Panc1 (cell line): Measurements from ENCODE around the gene TPRG1. TPM values are rescaled to one million over a fixed set of nuclear protein-coding genes. Genes with fewer than 3 reads are reported as not detected.

Experiments used
- ATAC-seq: fragments of 200-7000 bp; cut with Tn5 transposase; 2 replicates; pipeline ENCODE4 v1.9.1; 2020; ENCODE audit warnings: mild to moderate bottlenecking, moderate library complexity
- BruUV-seq: library from RNA; stranded (reverse); fragments of 400-500 nt; replicated peaks from 2 replicates; lab custom pipeline; 2021; lab: Mats Ljungman, UMichigan
- CTCF ChIA-PET: fragments of 300-600 bp; sonication (Branson Sonifier 250); formaldehyde crosslinking; loops from one replicate; lab custom pipeline; 2022; ENCODE audit warnings: antibody characterized with exemption; lab: Charles Lee
- POLR2A ChIA-PET: fragments of 300-600 bp; sonication (Branson Sonifier 250); formaldehyde crosslinking; loops from one replicate; lab custom pipeline; 2022; ENCODE audit warnings: antibody characterized with exemption; lab: Charles Lee
- DNase-seq: peaks from one replicate; pipeline ENCODE4 v3.0.0-alpha.2; 2010; ENCODE audit warnings: low read depth, low spot score
- H3K27ac ChIP-seq: 2 replicates; pipeline ENCODE4 v1.5.1; 2011; ENCODE audit warnings: mild to moderate bottlenecking, low read length, inconsistent platforms
- H3K27me3 ChIP-seq: fragments of 200-500 bp; sonication (Bioruptor generic); 2 replicates; pipeline ENCODE4 v1.6.0; 2014; ENCODE audit warnings: low read length, inconsistent platforms; ENCODE audit not compliant: control insufficient read depth, insufficient read depth
- H3K36me3 ChIP-seq: fragments of 200-500 bp; sonication (Bioruptor generic); 2 replicates; pipeline ENCODE4 v1.5.1; 2014; ENCODE audit warnings: inconsistent platforms, mild to moderate bottlenecking, low read length, moderate library complexity; ENCODE audit not compliant: control insufficient read depth, insufficient read depth
- H3K4me1 ChIP-seq: 2 replicates; pipeline ENCODE4 v1.5.1; 2011; ENCODE audit warnings: inconsistent platforms, mild to moderate bottlenecking, low read length, moderate library complexity; ENCODE audit not compliant: control insufficient read depth, insufficient read depth
- H3K4me3 ChIP-seq, 2 experiments: 2 replicates each; pipeline ENCODE4 v1.5.1; 2011 to 2012; ENCODE audit warnings: low read depth in 2 of 2, low read length in 2 of 2, mild to moderate bottlenecking in 2 of 2, inconsistent platforms in 1 of 2, moderate library complexity in 1 of 2
- H3K9me3 ChIP-seq: fragments of 200-500 bp; sonication (Bioruptor generic); 2 replicates; pipeline ENCODE4 v1.5.1; 2014; ENCODE audit warnings: low read depth, mild to moderate bottlenecking, inconsistent platforms, low read length, moderate library complexity; ENCODE audit not compliant: control insufficient read depth, insufficient read depth
- CTCF ChIP-seq: fragments of 450-650 bp; IDR thresholded peaks from 2 replicates; pipeline ENCODE4 v1.5.1; 2017; ENCODE audit warnings: mild to moderate bottlenecking
- POLR2AphosphoS5 ChIP-seq: IDR thresholded peaks from 2 replicates; pipeline ENCODE4 v1.6.1; 2012; ENCODE audit warnings: mild to moderate bottlenecking, low read depth, low read length, moderate library complexity
- SIN3A ChIP-seq: IDR thresholded peaks from 2 replicates; pipeline ENCODE4 v1.6.1; 2012; ENCODE audit warnings: low read depth, mild to moderate bottlenecking, low read length, moderate library complexity, borderline replicate concordance; ENCODE audit not compliant: insufficient read depth
- TCF7L2 ChIP-seq: IDR thresholded peaks from 2 replicates; pipeline ENCODE4 v1.6.1; 2011; ENCODE audit warnings: mild to moderate bottlenecking, low read depth, low read length, inconsistent platforms
- in situ Hi-C: cut with HindIII; loops from 2 replicates; pipeline ENCODE4 v1.10.0; 2016; ENCODE audit warnings: low sequenced_read_pairs, low pct_unique_long_range_greater_than_20kb
- intact Hi-C: fragments of 100-400 bp; cut with micrococcal nuclease; formaldehyde crosslinking; loops from one replicate; pipeline ENCODE4 v1.10.0; 2022; ENCODE audit not compliant: unreplicated experiment
- total RNA-seq: library from RNA; stranded (reverse); gene quantifications from one replicate; pipeline ENCODE4 v1.2.1, GENCODE V29; 2021; ENCODE audit not compliant: unreplicated experiment
- TF ChIP-seq, protein P1 (sequence below), 2 experiments: IDR thresholded peaks; 2 replicates each; pipeline ENCODE4 v1.6.1; 2011 to 2012; ENCODE audit warnings: low read depth in 2 of 2, control low read depth in 1 of 2, low read length in 1 of 2, mild to moderate bottlenecking in 1 of 2, moderate library complexity in 1 of 2; ENCODE audit not compliant: insufficient read depth in 1 of 2

The TPRG1 gene
- total RNA-seq, 1 experiment from 2014 or later = not detected

GRCh38 chr3:189277711-189278110, 105.9 kb downstream of the TPRG1 start:
- in situ Hi-C loops = no loop called here
- no peak overlapping the region for H3K27ac ChIP-seq
- TF ChIP-seq SIN3A (no peak), POLR2AphosphoS5 (no peak), CTCF (no peak), TCF7L2 (no peak)
- TF ChIP-seq, protein P1, sequence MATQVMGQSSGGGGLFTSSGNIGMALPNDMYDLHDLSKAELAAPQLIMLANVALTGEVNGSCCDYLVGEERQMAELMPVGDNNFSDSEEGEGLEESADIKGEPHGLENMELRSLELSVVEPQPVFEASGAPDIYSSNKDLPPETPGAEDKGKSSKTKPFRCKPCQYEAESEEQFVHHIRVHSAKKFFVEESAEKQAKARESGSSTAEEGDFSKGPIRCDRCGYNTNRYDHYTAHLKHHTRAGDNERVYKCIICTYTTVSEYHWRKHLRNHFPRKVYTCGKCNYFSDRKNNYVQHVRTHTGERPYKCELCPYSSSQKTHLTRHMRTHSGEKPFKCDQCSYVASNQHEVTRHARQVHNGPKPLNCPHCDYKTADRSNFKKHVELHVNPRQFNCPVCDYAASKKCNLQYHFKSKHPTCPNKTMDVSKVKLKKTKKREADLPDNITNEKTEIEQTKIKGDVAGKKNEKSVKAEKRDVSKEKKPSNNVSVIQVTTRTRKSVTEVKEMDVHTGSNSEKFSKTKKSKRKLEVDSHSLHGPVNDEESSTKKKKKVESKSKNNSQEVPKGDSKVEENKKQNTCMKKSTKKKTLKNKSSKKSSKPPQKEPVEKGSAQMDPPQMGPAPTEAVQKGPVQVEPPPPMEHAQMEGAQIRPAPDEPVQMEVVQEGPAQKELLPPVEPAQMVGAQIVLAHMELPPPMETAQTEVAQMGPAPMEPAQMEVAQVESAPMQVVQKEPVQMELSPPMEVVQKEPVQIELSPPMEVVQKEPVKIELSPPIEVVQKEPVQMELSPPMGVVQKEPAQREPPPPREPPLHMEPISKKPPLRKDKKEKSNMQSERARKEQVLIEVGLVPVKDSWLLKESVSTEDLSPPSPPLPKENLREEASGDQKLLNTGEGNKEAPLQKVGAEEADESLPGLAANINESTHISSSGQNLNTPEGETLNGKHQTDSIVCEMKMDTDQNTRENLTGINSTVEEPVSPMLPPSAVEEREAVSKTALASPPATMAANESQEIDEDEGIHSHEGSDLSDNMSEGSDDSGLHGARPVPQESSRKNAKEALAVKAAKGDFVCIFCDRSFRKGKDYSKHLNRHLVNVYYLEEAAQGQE (IDR thresholded peaks at IDR 0.05; ENCODE audit: insufficient read depth in 1 of 2, low read depth in 2 of 2, low read length in 1 of 2) = no peak

GRCh38 chr3:189278221-189278620, 106.5 kb downstream of the TPRG1 start:
- no peaks in the 10 kb centered on the region for H3K9me3 ChIP-seq
- no TSS peak for BruUV-seq
- H3K27me3 ChIP-seq = no peaks in the 10 kb centered on the region
- H3K36me3 ChIP-seq = no peaks in the 10 kb centered on the region
- no peak overlapping the region for H3K27ac ChIP-seq
- DNase-seq = no peak
- POLR2A ChIA-PET = no interaction called here
- in situ Hi-C loops (no loop called here), intact Hi-C loops (loop anchor here (10.0 kb wide), 1 partner anchor 387 kb away; no protein-coding TSS in a partner anchor)
- no peak overlapping the region for H3K4me3 ChIP-seq
- TF ChIP-seq CTCF = no peak
- ATAC-seq = no peak
- H3K4me1 ChIP-seq = no peaks in the 10 kb centered on the region
- CTCF ChIA-PET = no interaction called here

More at GRCh38 chr3:189277711-189278110, 105.9 kb downstream of the TPRG1 start:
- ChIA-PET POLR2A (no interaction called here), CTCF (no interaction called here)
- intact Hi-C loops = loop anchor here (10.0 kb wide), 1 partner anchor 387 kb away; no protein-coding TSS in a partner anchor
- no peaks in the 10 kb centered on the region for H3K4me1 ChIP-seq
- BruUV-seq = no TSS peak
- H3K36me3 ChIP-seq = no peaks in the 10 kb centered on the region
- no peak for DNase-seq
- no peaks in the 10 kb centered on the region for H3K27me3 ChIP-seq
- no peaks in the 10 kb centered on the region for H3K9me3 ChIP-seq
- no peak for ATAC-seq
- no peak overlapping the region for H3K4me3 ChIP-seq
